Myometrial cell (primary cell): ENCODE measurements around the gene TUBGCP3. TPM values are rescaled to one million over a fixed set of nuclear protein-coding genes. Genes with fewer than 3 reads are reported as not detected.

Experiments
- total RNA-seq: library from RNA; depleted of rRNA; stranded (reverse); fragments of >200 nt; gene quantifications from 2 replicates; pipeline ENCODE4 v1.2.3, GENCODE V29; 2015

TUBGCP3 gene
- 10.1 and 16.3 TPM in 2 replicates for total RNA-seq

GRCh38 chr13:112587764-112588489 is at the start of gene TUBGCP3:
TSS of gene TUBGCP3 (minus strand) at chr13:112588153. CDS start at chr13:112587980, 173 bp downstream.

Other genes with a start within 250 kb of the TUBGCP3 start
- gene SPACA7, start 211.8 kb downstream of the TUBGCP3 start, total RNA-seq, result not detected in 2 replicates
- gene ATP11A, start 101.9 kb upstream of the TUBGCP3 start, total RNA-seq, result 3.7 and 8.0 TPM in 2 replicates